Spinal cord (tissue), 10 donors: ENCODE measurements around the gene UTS2R. TPM values are rescaled to one million over a fixed set of nuclear protein-coding genes. Genes with fewer than 3 reads are reported as not detected.
"Not testable (repeated sequence)": the region's sequence is repeated elsewhere in the genome, so short reads cannot be mapped to it uniquely, and the experiment has no call there.

Experiments
- DNase-seq, 6 donors: peaks; one replicate each; pipeline versions ENCODE4 v3.0.0 to v3.0.0-alpha.2; 2013 to 2015; ENCODE audit warnings: low spot score in 6 of 6, low read depth in 4 of 6
- H3K27ac ChIP-seq: one replicate; pipeline ENCODE4 v1.5.1; 2013; ENCODE audit warnings: low read depth, low read length, control low read depth
- H3K27me3 ChIP-seq: one replicate; pipeline ENCODE4 v1.6.1; 2013; ENCODE audit warnings: low read length; ENCODE audit not compliant: control insufficient read depth, insufficient read depth
- H3K36me3 ChIP-seq: one replicate; pipeline ENCODE4 v1.6.1; 2013; ENCODE audit warnings: low read length; ENCODE audit not compliant: control insufficient read depth, insufficient read depth
- H3K4me1 ChIP-seq: one replicate; pipeline ENCODE4 v1.6.1; 2013; ENCODE audit warnings: low read length; ENCODE audit not compliant: control insufficient read depth, insufficient read depth
- H3K4me3 ChIP-seq: one replicate; pipeline ENCODE4 v1.5.1; 2013; ENCODE audit warnings: low read depth, low read length, control low read depth
- H3K9me3 ChIP-seq: one replicate; pipeline ENCODE4 v1.6.1; 2013; ENCODE audit warnings: low read length; ENCODE audit not compliant: control insufficient read depth, insufficient read depth
- WGBS: methylation state at CpG from one replicate; pipeline ENCODE4 v1.1.5; 2013; ENCODE audit warnings: missing lambda C conversion rate; ENCODE audit not compliant: insufficient coverage; 5-methylcytosine and 5-hydroxymethylcytosine counted together
- polyA plus RNA-seq, 2 donors: library from polyadenylated mRNA; unstranded; fragments of 120-200 nt; gene quantifications; one replicate each; pipeline ENCODE4 v1.2.1, GENCODE V29; 2013; ENCODE audit not compliant: insufficient read length in 2 of 2
- total RNA-seq, 2 donors: library from RNA; depleted of rRNA in 1 of 2; stranded (reverse); fragments of 120-200 nt in 1 of 2; fragments of >200 nt in 1 of 2; gene quantifications; one replicate each; pipeline versions ENCODE4 v1.2.3 to v1.2.4, GENCODE V29; 2013 to 2014
- donor health status: healthy.

UTS2R gene
- total and polyA plus RNA-seq, 4 donors, result 0.11 to 0.32 (median 0.19) TPM; not detected in 1

DNA sequence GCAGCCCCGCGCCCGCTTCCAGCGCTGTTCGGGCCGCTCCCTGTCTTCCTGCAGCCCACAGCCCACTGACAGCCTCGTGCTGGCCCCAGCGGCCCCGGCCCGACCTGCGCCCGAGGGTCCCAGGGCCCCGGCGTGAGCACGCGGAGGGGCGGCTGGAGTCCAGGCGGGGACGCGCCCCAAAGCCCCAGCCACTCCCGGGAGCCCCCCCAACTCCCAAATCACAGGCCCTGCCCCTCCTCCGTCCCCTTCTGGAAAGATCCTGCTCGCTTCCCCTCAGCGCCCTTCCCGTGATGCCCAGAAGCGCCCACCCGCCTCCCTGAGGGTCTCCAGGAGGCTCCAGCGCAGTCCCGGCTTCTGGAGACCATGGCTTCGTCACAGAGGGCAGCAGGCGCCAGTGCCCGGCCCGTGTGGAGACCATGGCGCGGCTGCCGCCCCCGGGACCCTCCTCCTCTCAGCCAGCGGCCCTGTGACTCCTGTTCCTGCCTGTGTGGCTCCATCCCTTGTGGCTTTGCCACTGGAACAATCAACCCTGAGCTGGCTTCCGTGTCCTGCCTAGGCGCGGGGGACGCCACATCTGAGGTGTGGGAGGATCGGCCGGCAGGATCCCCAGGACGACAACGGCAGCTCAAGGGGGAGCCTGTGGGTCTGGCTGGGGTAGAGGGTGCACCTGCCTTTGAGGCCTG lies 3.9 kb downstream of the UTS2R start:
- 59% methylated on average over 46 of the region's 46 CpGs for WGBS
- no peak overlapping the region for H3K4me3 ChIP-seq
- H3K27ac ChIP-seq, result no peak overlapping the region
- DNase-seq, result no peak
- H3K9me3 ChIP-seq, result no peaks in the 10 kb centered on the region
- peaks cover 46% of the 10 kb centered on the region for H3K27me3 ChIP-seq
- H3K4me1 ChIP-seq, result peaks cover 32% of the 10 kb centered on the region
- H3K36me3 ChIP-seq, result peaks cover 3% of the 10 kb centered on the region

GRCh38 chr17:82376042-82376730 lies 4.6 kb downstream of the UTS2R start:
- H3K27ac ChIP-seq, result no peak overlapping the region
- peaks cover 25% of the 10 kb centered on the region for H3K4me1 ChIP-seq
- H3K27me3 ChIP-seq, result peaks cover 42% of the 10 kb centered on the region
- no peak overlapping the region for H3K4me3 ChIP-seq
- DNase-seq, result no peak
- WGBS, result 76% methylated on average over 14 of the region's 16 CpGs
- no peaks in the 10 kb centered on the region for H3K9me3 ChIP-seq
- H3K36me3 ChIP-seq, result peaks cover 3% of the 10 kb centered on the region

- no CpG with 5 or more reads among the region's 5 CpGs for WGBS
- not testable (repeated sequence) for H3K27ac ChIP-seq, DNase-seq, H3K4me3 ChIP-seq, H3K36me3 ChIP-seq, H3K9me3 ChIP-seq
- peaks cover 35% of the 10 kb centered on the region for H3K27me3 ChIP-seq
- peaks cover 18% of the 10 kb centered on the region for H3K4me1 ChIP-seq
Measured at GRCh38 chr17:82377294-82377693, 5.7 kb downstream of the UTS2R start.

- Histone ChIP-seq H3K27ac (no peak overlapping the region), H3K9me3 (no peaks in the 10 kb centered on the region), H3K4me1 (peaks cover 17% of the 10 kb centered on the region), H3K36me3 (peaks cover 3% of the 10 kb centered on the region), H3K4me3 (no peak overlapping the region), H3K27me3 (peaks cover 29% of the 10 kb centered on the region)
- 80% methylated on average over 29 of the region's 31 CpGs for WGBS
- DNase-seq, result no peak
Measured at GRCh38 chr17:82377924-82378740, 6.6 kb downstream of the UTS2R start.

GRCh38 chr17:82378741-82379021 lies 7.1 kb downstream of the UTS2R start:
- Histone ChIP-seq H3K36me3 (peaks cover 3% of the 10 kb centered on the region), H3K27me3 (peaks cover 24% of the 10 kb centered on the region)
- WGBS, result 79% methylated on average over 10 of the region's 10 CpGs

GRCh38 chr17:82380860-82381702 lies 9.5 kb downstream of the UTS2R start:
- no peak overlapping the region for H3K27ac ChIP-seq

More at GRCh38 chr17:82378741-82379021, 7.1 kb downstream of the UTS2R start:
- Histone ChIP-seq H3K27ac (no peak overlapping the region), H3K4me1 (peaks cover 17% of the 10 kb centered on the region), H3K9me3 (no peaks in the 10 kb centered on the region), H3K4me3 (no peak overlapping the region)
- no peak for DNase-seq

GRCh38 chr17:82381703-82382009 lies 10.1 kb downstream of the UTS2R start:
- Histone ChIP-seq H3K27me3 (peaks cover 10% of the 10 kb centered on the region), H3K4me1 (peaks cover 38% of the 10 kb centered on the region)
- H3K27ac ChIP-seq, H3K9me3 ChIP-seq, H3K36me3 ChIP-seq, DNase-seq, H3K4me3 ChIP-seq: not testable (repeated sequence)
- WGBS, result 89% methylated on average over 3 of the region's 10 CpGs

More at GRCh38 chr17:82380860-82381702, 9.5 kb downstream of the UTS2R start:
- Histone ChIP-seq H3K9me3 (no peaks in the 10 kb centered on the region), H3K4me1 (peaks cover 33% of the 10 kb centered on the region), H3K27me3 (peaks cover 10% of the 10 kb centered on the region), H3K4me3 (no peak overlapping the region), H3K36me3 (peaks cover 3% of the 10 kb centered on the region)
- WGBS, result 74% methylated on average over 22 of the region's 23 CpGs
- peak in 1 of 6 donors; percentile 31 for DNase-seq

DNA sequence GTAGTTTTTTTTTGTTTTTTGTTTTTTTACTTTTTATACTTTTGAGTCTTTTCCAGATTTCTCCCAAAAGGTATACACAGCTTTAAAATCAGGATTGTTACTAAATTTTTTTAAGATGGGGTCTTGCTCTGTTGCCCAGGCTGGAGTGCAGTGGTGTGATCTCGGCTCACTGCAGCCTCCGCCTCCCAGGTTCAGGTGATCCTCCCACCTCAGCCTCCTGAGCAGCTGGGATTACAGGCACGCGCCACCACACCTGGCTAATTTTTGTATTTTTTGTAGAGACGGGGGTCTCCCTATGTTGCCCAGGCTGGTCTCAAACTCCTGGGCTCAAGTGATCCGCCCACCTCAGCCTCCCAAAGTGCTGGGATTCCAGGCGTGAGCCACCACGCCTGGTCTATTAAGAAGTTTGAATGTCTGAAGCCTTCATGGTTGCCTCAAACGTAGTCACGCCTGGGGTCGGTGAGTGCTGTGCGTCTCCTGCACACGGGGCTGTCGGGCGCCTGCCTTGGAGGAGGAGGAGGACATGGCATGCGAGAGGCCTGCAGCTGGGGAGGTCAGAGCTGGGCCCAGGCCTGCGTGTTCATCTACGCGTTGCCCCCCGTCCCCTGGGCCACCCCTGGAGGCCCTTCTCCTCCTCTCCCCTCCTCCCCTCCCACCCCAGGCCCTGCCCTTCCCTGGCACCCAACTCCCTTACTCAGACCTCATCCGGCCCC lies 10.8 kb downstream of the UTS2R start:
- not testable (repeated sequence) for H3K4me3 ChIP-seq, H3K9me3 ChIP-seq, DNase-seq, H3K27ac ChIP-seq
- Histone ChIP-seq H3K27me3 (peaks cover 10% of the 10 kb centered on the region), H3K4me1 (peaks cover 43% of the 10 kb centered on the region), H3K36me3 (peaks cover 12% of the 10 kb centered on the region)
- 87% methylated on average over 18 of the region's 21 CpGs for WGBS

DNA sequence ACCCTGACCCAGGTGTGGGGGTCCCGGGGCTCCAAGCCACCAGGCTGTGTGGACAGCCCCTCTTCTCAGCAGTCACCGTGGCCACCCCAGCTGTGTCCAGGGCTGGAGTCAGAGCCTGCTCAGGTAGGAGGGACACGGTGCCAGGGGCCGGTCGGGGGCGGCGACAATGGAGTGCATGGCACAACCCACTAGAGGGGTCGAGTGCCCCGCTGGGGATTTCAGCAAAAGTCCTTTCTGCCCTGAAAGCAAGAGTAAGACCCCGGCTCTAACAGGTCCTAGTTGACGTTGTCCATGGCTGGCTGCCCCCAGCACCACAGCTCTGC lies 11.3 kb downstream of the UTS2R start:
- H3K4me1 ChIP-seq, result peaks cover 43% of the 10 kb centered on the region
- peaks cover 13% of the 10 kb centered on the region for H3K36me3 ChIP-seq
- H3K4me3 ChIP-seq, result no peak overlapping the region
- peaks cover 10% of the 10 kb centered on the region for H3K27me3 ChIP-seq
- DNase-seq, result no peak
- no peaks in the 10 kb centered on the region for H3K9me3 ChIP-seq
- H3K27ac ChIP-seq, result no peak overlapping the region
- WGBS, result 83% methylated on average over 10 of the region's 11 CpGs
